ENCODE measurements around the gene ATXN10. TPM values are rescaled to one million over a fixed set of nuclear protein-coding genes. Genes with fewer than 3 reads are reported as not detected.

The ATXN10 gene
- total and polyA plus RNA-seq, 2 of the 8 experiments (the other 6 are each of a cell fraction or from before 2014, with no cell fraction given), result 134 to 210 TPM

- Histone ChIP-seq H4K5ac (ENCODE audit: insufficient read length, low read depth, low read length) (no peak overlapping the region), H3K79me2 (ENCODE audit: control insufficient read depth in 1 of 2, insufficient read depth in 2 of 2, low read length in 2 of 2) (0 out of 4 replicates have a peak, but pooled peaks cover 0 to 2% of the 10 kb centered on the region in 2 experiments), H2BK5ac (ENCODE audit: low read depth, low read length) (no peak overlapping the region), H2BK12ac (ENCODE audit: low read depth, low read length) (no peak overlapping the region), H3K79me1 (ENCODE audit: low read depth, low read length) (no peaks in the 10 kb centered on the region; the same call in 1 of the 2 replicates), H3K4me2 (ENCODE audit: insufficient read depth in 1 of 2, low read depth in 2 of 2, low read length in 2 of 2) (no peak overlapping the region), H3K27ac (ENCODE audit: low read depth, low read length) (no peak overlapping the region), H2BK15ac (ENCODE audit: low read length) (no peak overlapping the region), H4K8ac (ENCODE audit: extremely low read depth, insufficient read depth, low read length) (peak overlapping the region; percentile 35; the same call in 1 of the 2 replicates), H3K56ac (replicated peaks; ENCODE audit: insufficient read length, low read depth, low read length) (no peak overlapping the region), H2BK120ac (replicated peaks; ENCODE audit: low read depth, low read length) (no peak overlapping the region), H3K27me3 (replicated peaks in 1 of 4; ENCODE audit: control insufficient read depth in 3 of 4, extremely low read depth in 1 of 4, insufficient read depth in 3 of 4, low read length in 3 of 4) (no peaks in the 10 kb centered on the region), H3K14ac (ENCODE audit: insufficient read length) (no peak overlapping the region), H2BK20ac (ENCODE audit: low read length) (no peak overlapping the region), H2AFZ (ENCODE audit: low read length) (no peak overlapping the region), H3K4ac (replicated peaks; ENCODE audit: insufficient read length, low read depth, low read length) (no peak overlapping the region), H3K23ac (ENCODE audit: insufficient read length) (no peak overlapping the region), H3K18ac (ENCODE audit: extremely low read depth, low read length) (no peak overlapping the region), H2AK5ac (ENCODE audit: low read depth, low read length) (no peak overlapping the region), H4K20me1 (replicated peaks in 1 of 2; ENCODE audit: control insufficient read depth in 1 of 2, insufficient read depth in 2 of 2, low read length in 2 of 2) (peaks cover 0 to 2% of the 10 kb centered on the region in 2 experiments), H4K91ac (replicated peaks; ENCODE audit: insufficient read length, low read length) (no peak overlapping the region), H3K4me3 (ENCODE audit: extremely low read depth in 1 of 4, insufficient read depth in 2 of 4, low read depth in 3 of 4, low read length in 4 of 4) (no peak overlapping the region), H3K9me3 (ENCODE audit: insufficient read depth in 2 of 2, low read depth in 1 of 2, low read length in 1 of 2) (no peaks in the 10 kb centered on the region), H3K9ac (replicated peaks in 1 of 4; ENCODE audit: extremely low read depth in 1 of 4, low read depth in 3 of 4, low read length in 3 of 4) (no peak overlapping the region), H3K4me1 (replicated peaks in 1 of 4; ENCODE audit: control insufficient read depth in 3 of 4, insufficient read depth in 4 of 4, low read length in 3 of 4) (peaks cover 1 to 21% (median 12%) of the 10 kb centered on the region in 4 experiments; a peak in 6 of 7 replicates), H3K23me2 (ENCODE audit: low read depth, low read length) (no peaks in the 10 kb centered on the region), H3K36me3 (ENCODE audit: control insufficient read depth in 2 of 4, insufficient read depth in 4 of 4, low read length in 3 of 4) (no peaks in the 10 kb centered on the region; a peak in 1 of 8 replicates)
- ChIA-PET CTCF (ENCODE audit: partially characterized antibody) (interaction anchor here (1.3 to 4.8 kb wide), 3 partner anchors 9 to 23 kb away, joined by 4 to 26 read pairs (median 15); no protein-coding TSS in a partner anchor), POLR2A (ENCODE audit: partially characterized antibody) (interaction anchor here (1.1 kb wide), 1 partner anchor 161 kb away, joined by 4 read pairs; no protein-coding TSS in a partner anchor)
- 77% methylated on average over 8 of the region's 8 CpGs; no CpG with 5 or more reads in 1 of the 2 experiments for WGBS, 2 experiments (ENCODE audit: extremely low coverage in 1 of 2, insufficient coverage in 1 of 2, insufficient read length in 1 of 2, insufficient replicate concordance in 2 of 2, low coverage in 1 of 2, low lambda C conversion rate in 2 of 2, missing lambda C conversion rate in 1 of 2)
- DNase-seq (ENCODE audit: low read depth in 1 of 2, low spot score in 2 of 2), result no peak
- FAIRE-seq, result no peak
- no peak for TF ChIP-seq POLR2AphosphoS5 (IDR thresholded peaks at IDR 0.05; ENCODE audit: low read depth, low read length)
- no peak for TF ChIP-seq RNF2 (IDR thresholded peaks at IDR 0.05; ENCODE audit: borderline replicate concordance, low read depth, low read length, missing control alignments, poor library complexity, severe bottlenecking)
- TF ChIP-seq GABPA (IDR thresholded peaks at IDR 0.05; ENCODE audit: borderline replicate concordance, insufficient read depth, low read length), result no peak
- TF ChIP-seq USF2 (IDR thresholded peaks at IDR 0.05; ENCODE audit: low read length), result no peak
- no peak for TF ChIP-seq ATF3 (IDR thresholded peaks at IDR 0.05; ENCODE audit: insufficient read depth, low read depth, low read length)
- TF ChIP-seq ASH2L (IDR thresholded peaks at IDR 0.05; ENCODE audit: low read length), result no peak
- no peak for TF ChIP-seq E2F6 (IDR thresholded peaks at IDR 0.05)
- TF ChIP-seq KDM5A (IDR thresholded peaks at IDR 0.05; ENCODE audit: low read length), result no peak
- TF ChIP-seq RAD21 (IDR thresholded peaks at IDR 0.05 in 1 of 2, conservative IDR thresholded peaks at IDR 0.05 in 1 of 2; ENCODE audit: low read depth in 2 of 2, low read length in 2 of 2), result no peak
- no peak for TF ChIP-seq YY1 (IDR thresholded peaks at IDR 0.05; ENCODE audit: low read depth, low read length)
Measured at GRCh38 chr22:45840483-45840882, 168.8 kb downstream of the ATXN10 start.

All from H1 (cell line).